ENCODE results near the gene UNKL. TPM values are rescaled to one million over a fixed set of nuclear protein-coding genes. Genes with fewer than 3 reads are reported as not detected.

Gene UNKL
- total and polyA plus RNA-seq, 7 donors, result 17.3 to 58.7 (median 32.6) TPM

GRCh38 chr16:1333854-1334700 lies 80.4 kb downstream of the UNKL start:
- H3K27ac ChIP-seq, result no peak overlapping the region
- H3K27me3 ChIP-seq (ENCODE audit: insufficient read depth in 3 of 3, low read length in 2 of 3), result peaks cover 0 to 30% (median 25%) of the 10 kb centered on the region in 3 donors
- H3K4me3 ChIP-seq, result peak overlapping the region; percentile 59
- H3K36me3 ChIP-seq (ENCODE audit: insufficient read depth in 1 of 2, low read depth in 1 of 2), result no peaks in the 10 kb centered on the region
- 1 to 2% (median 2%) methylated on average over 35 to 78 of the region's 78 CpGs for WGBS, 3 donors
- TF ChIP-seq CTCF (IDR thresholded peaks at IDR 0.05), result no peak
- no peak for ATAC-seq
- no peak for DNase-seq
- H3K4me1 ChIP-seq, result no peaks in the 10 kb centered on the region
- intact Hi-C loops (cut with DNase I), result no loop called here
- no peaks in the 10 kb centered on the region for H3K9me3 ChIP-seq

GRCh38 chr16:1333149-1333812 lies 81.2 kb downstream of the UNKL start, which contains the start of gene BAIAP3:
Gene BAIAP3, plus strand, starts transcription at chr16:1333645. Its CDS starts 4,905 bp downstream, at chr16:1338550.
- H3K36me3 ChIP-seq (ENCODE audit: insufficient read depth in 1 of 2, low read depth in 1 of 2), result no peaks in the 10 kb centered on the region
- peak within 1 kb of the TSS; percentile 59 for H3K4me3 ChIP-seq
- H3K27me3 ChIP-seq (ENCODE audit: insufficient read depth in 3 of 3, low read length in 2 of 3), result peaks cover 0 to 30% (median 25%) of the 10 kb centered on the region in 3 donors
- intact Hi-C loops (cut with DNase I), result no loop called here
- no peaks in the 10 kb centered on the region for H3K9me3 ChIP-seq
- 2 to 4% (median 2%) methylated on average over 36 to 83 of the region's 83 CpGs for WGBS, 3 donors
- no peak within 1 kb of the TSS for H3K27ac ChIP-seq
- peak; percentile 60 to 72 for DNase-seq
- peak; percentile 64 to 80 (median 74) for ATAC-seq
- H3K4me1 ChIP-seq, result no peaks in the 10 kb centered on the region
- TF ChIP-seq CTCF (IDR thresholded peaks at IDR 0.05), result no peak

GRCh38 chr16:1332618-1333148 lies 81.8 kb downstream of the UNKL start:
- no peak for ATAC-seq
- no peaks in the 10 kb centered on the region for H3K36me3 ChIP-seq (ENCODE audit: insufficient read depth in 1 of 2, low read depth in 1 of 2)

More at GRCh38 chr16:1332618-1333148, 81.8 kb downstream of the UNKL start:
- H3K9me3 ChIP-seq, result no peaks in the 10 kb centered on the region
- intact Hi-C loops (cut with DNase I), result no loop called here
- TF ChIP-seq CTCF (IDR thresholded peaks at IDR 0.05), result no peak
- peaks cover 0 to 30% (median 25%) of the 10 kb centered on the region in 3 donors for H3K27me3 ChIP-seq (ENCODE audit: insufficient read depth in 3 of 3, low read length in 2 of 3)
- DNase-seq, result no peak
- no peaks in the 10 kb centered on the region for H3K4me1 ChIP-seq
- no peak overlapping the region for H3K27ac ChIP-seq
- 4 to 6% (median 6%) methylated on average over 23 to 26 of the region's 26 CpGs for WGBS, 3 donors
- peak overlapping the region; percentile 59 for H3K4me3 ChIP-seq

Measured in psoas muscle (tissue), 8 donors.